Neuronal stem cell (in vitro differentiated cells): ENCODE measurements around the gene CXCL12.

Source experiments
- DNase-seq: peaks from one replicate; pipeline ENCODE4 v3.0.0-alpha.2; 2013; ENCODE audit warnings: low spot score
- H2AFZ ChIP-seq: one replicate; pipeline ENCODE4 v1.6.1; 2013; ENCODE audit warnings: mild to moderate bottlenecking, low read length, inconsistent platforms
- H2AK5ac ChIP-seq: 2 replicates; pipeline ENCODE4 v1.6.1; 2013; ENCODE audit warnings: low read depth, mild to moderate bottlenecking, inconsistent platforms, low read length, moderate library complexity, mixed read lengths
- H2BK120ac ChIP-seq: 2 replicates; pipeline ENCODE4 v1.6.1; 2013; ENCODE audit warnings: low read depth, mild to moderate bottlenecking, inconsistent platforms, low read length, moderate library complexity, mixed read lengths
- H2BK12ac ChIP-seq: one replicate; pipeline ENCODE4 v1.6.1; 2013; ENCODE audit warnings: low read length, inconsistent platforms
- H2BK15ac ChIP-seq: 2 replicates; pipeline ENCODE4 v1.6.1; 2013; ENCODE audit warnings: mild to moderate bottlenecking, low read length, inconsistent platforms, mixed read lengths
- H2BK5ac ChIP-seq: one replicate; pipeline ENCODE4 v1.6.1; 2013; ENCODE audit warnings: inconsistent platforms, mild to moderate bottlenecking, low read length, moderate library complexity
- H3K14ac ChIP-seq: one replicate; pipeline ENCODE4 v1.6.1; 2013; ENCODE audit warnings: low read length, inconsistent platforms
- H3K18ac ChIP-seq: 2 replicates; pipeline ENCODE4 v1.6.1; 2013; ENCODE audit warnings: low read length, inconsistent platforms
- H3K23ac ChIP-seq: 2 replicates; pipeline ENCODE4 v1.6.1; 2013; ENCODE audit warnings: low read depth, mild to moderate bottlenecking, mixed read lengths, low read length, inconsistent platforms; ENCODE audit not compliant: poor library complexity
- H3K27ac ChIP-seq: replicated peaks from 3 replicates; pipeline ENCODE4 v1.5.1; 2013; ENCODE audit warnings: low read length, inconsistent platforms
- H3K27me3 ChIP-seq, 3 experiments: 2 replicates each; pipeline ENCODE4 v1.6.1; 2013; ENCODE audit warnings: low read length in 3 of 3, mild to moderate bottlenecking in 2 of 3, inconsistent platforms in 1 of 3, low read depth in 1 of 3, mixed read lengths in 1 of 3, moderate library complexity in 1 of 3; ENCODE audit not compliant: control insufficient read depth in 3 of 3, insufficient read depth in 3 of 3
- H3K36me3 ChIP-seq, 2 donors: replicated peaks in 1 of 2; 2 replicates each; pipeline ENCODE4 v1.6.1; 2013; ENCODE audit warnings: low read length in 2 of 2; ENCODE audit not compliant: control insufficient read depth in 2 of 2, insufficient read depth in 2 of 2
- H3K4ac ChIP-seq: 2 replicates; pipeline ENCODE4 v1.6.1; 2013; ENCODE audit warnings: inconsistent platforms, mild to moderate bottlenecking, low read length, moderate library complexity
- H3K4me1 ChIP-seq, 2 donors: 1 replicate in 1 of 2; 2 replicates in 1 of 2; pipeline ENCODE4 v1.6.1; 2013; ENCODE audit warnings: low read length in 2 of 2, low read depth in 1 of 2; ENCODE audit not compliant: control insufficient read depth in 2 of 2, insufficient read depth in 1 of 2
- H3K4me2 ChIP-seq: one replicate; pipeline ENCODE4 v1.6.1; 2013; ENCODE audit warnings: mild to moderate bottlenecking, low read length, inconsistent platforms; ENCODE audit not compliant: insufficient read depth, poor library complexity, severe bottlenecking
- H3K4me3 ChIP-seq, 2 donors: 2 replicates each; pipeline ENCODE4 v1.5.1; 2013; ENCODE audit warnings: low read length in 2 of 2, mild to moderate bottlenecking in 2 of 2, inconsistent platforms in 1 of 2, moderate library complexity in 1 of 2
- H3K79me1 ChIP-seq: one replicate; pipeline ENCODE4 v1.6.1; 2013; ENCODE audit warnings: low read depth, mild to moderate bottlenecking, inconsistent platforms, low read length, moderate library complexity
- H3K9ac ChIP-seq: one replicate; pipeline ENCODE4 v1.6.1; 2013; ENCODE audit warnings: mild to moderate bottlenecking, low read depth, low read length, inconsistent platforms; ENCODE audit not compliant: poor library complexity
- H3K9me3 ChIP-seq, 2 donors: replicated peaks in 1 of 2; 2 replicates each; pipeline versions ENCODE3 to v1.6.1; 2013; ENCODE audit warnings: low read length in 2 of 2, mild to moderate bottlenecking in 2 of 2, inconsistent platforms in 1 of 2, low read depth in 1 of 2, mixed read lengths in 1 of 2, moderate library complexity in 1 of 2; ENCODE audit not compliant: control insufficient read depth in 2 of 2, insufficient read depth in 1 of 2
- H4K8ac ChIP-seq: one replicate; pipeline ENCODE4 v1.6.1; 2013; ENCODE audit warnings: low read depth, mild to moderate bottlenecking, inconsistent platforms, low read length, moderate library complexity
- H4K91ac ChIP-seq: one replicate; pipeline ENCODE4 v1.6.1; 2013; ENCODE audit warnings: low read length, low read depth, mild to moderate bottlenecking, inconsistent platforms; ENCODE audit not compliant: poor library complexity
- WGBS, 2 donors: extraction: QIAGEN DNeasy Blood & Tissue Kit; methylation state at CpG; one replicate each; pipeline ENCODE4 v1.1.7; 2013; ENCODE audit warnings: missing lambda C conversion rate in 2 of 2, mixed read lengths in 1 of 2; ENCODE audit not compliant: insufficient read length in 2 of 2, insufficient replicate concordance in 1 of 2; ENCODE audit errors: extremely low coverage in 2 of 2; 5-methylcytosine and 5-hydroxymethylcytosine counted together

Gene CXCL12

DNA sequence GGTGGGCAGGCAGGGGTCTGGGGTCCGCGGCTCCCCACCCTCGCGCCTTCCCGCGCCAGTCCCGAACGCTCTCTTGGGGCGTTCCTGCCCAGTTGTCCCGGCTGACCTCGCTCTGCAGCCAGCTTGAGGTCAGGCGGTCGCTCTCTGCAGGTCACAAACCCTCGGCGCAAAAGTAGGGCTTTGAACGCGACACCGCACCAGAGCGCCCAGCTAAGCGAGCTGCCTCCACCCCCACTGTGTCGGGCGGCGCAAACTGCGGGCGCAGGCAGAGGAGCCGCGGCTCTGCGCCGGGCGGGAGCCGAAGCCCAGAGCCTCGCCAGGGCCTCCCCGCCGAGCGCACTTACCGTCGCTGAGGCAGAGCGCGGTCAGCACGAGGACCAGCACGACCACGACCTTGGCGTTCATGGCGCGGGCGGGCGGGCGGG, 284 bp downstream of the CXCL12 start:
- H2BK15ac ChIP-seq = no peak overlapping the region
- H4K91ac ChIP-seq = no peak overlapping the region
- H3K9ac ChIP-seq = peak overlapping the region; percentile 79
- peak overlapping the region; percentile 63 for H3K23ac ChIP-seq
- H2BK5ac ChIP-seq = no peak overlapping the region
- H3K79me1 ChIP-seq = no peaks in the 10 kb centered on the region
- H3K27ac ChIP-seq = no peak overlapping the region
- H3K4me3 ChIP-seq = peak overlapping the region in 1 of 2 donors; percentile 71
- H3K36me3 ChIP-seq = no peaks in the 10 kb centered on the region
- H3K4me2 ChIP-seq = peak overlapping the region; percentile 93
- no peak overlapping the region for H2AK5ac ChIP-seq
- no peak overlapping the region for H3K14ac ChIP-seq
- H2AFZ ChIP-seq = no peak overlapping the region
- peak overlapping the region; percentile 88 for H3K18ac ChIP-seq
- peak overlapping the region; percentile 77 for H2BK120ac ChIP-seq
- no peak for DNase-seq
- no peak overlapping the region for H2BK12ac ChIP-seq
- no peak overlapping the region for H4K8ac ChIP-seq
- peaks cover 0 to 29% of the 10 kb centered on the region in 2 donors for H3K4me1 ChIP-seq
- no peak overlapping the region for H3K4ac ChIP-seq
- peaks cover 17 to 68% (median 42%) of the 10 kb centered on the region in 3 experiments for H3K27me3 ChIP-seq
- WGBS, 2 donors = no CpG with 5 or more reads among the region's 48 CpGs
- H3K9me3 ChIP-seq = no peaks in the 10 kb centered on the region

DNA sequence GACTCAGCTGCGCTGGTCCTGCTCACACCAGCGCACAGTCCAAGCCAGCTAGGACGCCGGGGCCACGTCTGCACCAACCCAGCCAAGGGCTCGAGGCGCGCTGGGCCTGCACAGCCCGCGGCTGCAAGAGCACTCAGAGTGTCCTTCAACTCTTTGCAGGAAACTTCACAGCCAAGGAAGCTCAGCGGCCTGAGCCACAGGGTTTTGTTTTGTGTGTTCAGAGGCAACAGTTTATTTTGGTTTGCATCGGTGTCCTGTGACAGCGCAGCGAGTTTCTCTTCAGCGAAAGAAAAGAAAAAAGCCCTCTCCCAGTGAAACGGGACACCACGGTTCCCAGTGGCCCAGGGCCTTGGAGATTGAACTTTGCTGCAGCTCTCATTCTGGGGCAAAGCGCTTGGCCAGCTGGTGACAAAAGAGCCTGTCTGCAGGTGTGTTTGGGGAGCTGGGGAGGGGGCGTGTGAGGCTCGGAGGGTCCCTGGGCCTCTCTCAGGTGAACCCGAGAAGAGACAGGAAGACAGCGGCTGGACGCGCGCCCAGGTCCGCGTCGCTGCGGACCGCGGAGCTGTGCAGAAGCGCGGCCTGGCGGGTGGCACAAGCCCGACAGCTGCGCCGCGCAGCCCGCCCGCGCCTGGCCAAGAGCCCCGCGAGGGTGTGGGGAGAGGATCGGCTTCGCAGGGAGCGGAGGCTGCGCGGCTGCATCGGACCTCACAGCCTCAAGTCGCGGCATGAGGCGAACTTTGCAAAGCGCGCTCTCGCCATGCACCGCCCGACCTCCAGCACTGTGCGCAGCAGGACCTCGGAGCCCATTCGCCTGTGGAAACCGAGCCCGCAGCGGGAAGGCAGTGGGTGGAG, 922 bp downstream of the CXCL12 start:
- no CpG with 5 or more reads among the region's 63 CpGs for WGBS, 2 donors
- H3K9me3 ChIP-seq = no peaks in the 10 kb centered on the region
- no peak overlapping the region for H3K4ac ChIP-seq
- peak overlapping the region; percentile 69 for H2BK15ac ChIP-seq
- no peak overlapping the region for H2BK12ac ChIP-seq
- H3K27me3 ChIP-seq = peaks cover 17 to 72% (median 40%) of the 10 kb centered on the region in 3 experiments
- H2AK5ac ChIP-seq = no peak overlapping the region
- no peak overlapping the region for H2BK120ac ChIP-seq
- H2BK5ac ChIP-seq = no peak overlapping the region
- no peak overlapping the region for H3K27ac ChIP-seq
- H3K36me3 ChIP-seq = no peaks in the 10 kb centered on the region
- H3K79me1 ChIP-seq = no peaks in the 10 kb centered on the region
- H2AFZ ChIP-seq = no peak overlapping the region
- no peak for DNase-seq
- H3K23ac ChIP-seq = peak overlapping the region; percentile 63
- H3K18ac ChIP-seq = peak overlapping the region; percentile 88
- H3K9ac ChIP-seq = peak overlapping the region; percentile 79
- H3K4me3 ChIP-seq = peak overlapping the region in 1 of 2 donors; percentile 71
- no peak overlapping the region for H4K91ac ChIP-seq
- peak overlapping the region; percentile 93 for H3K4me2 ChIP-seq
- H4K8ac ChIP-seq = no peak overlapping the region
- no peak overlapping the region for H3K14ac ChIP-seq
- peaks cover 0 to 29% of the 10 kb centered on the region in 2 donors for H3K4me1 ChIP-seq

DNA sequence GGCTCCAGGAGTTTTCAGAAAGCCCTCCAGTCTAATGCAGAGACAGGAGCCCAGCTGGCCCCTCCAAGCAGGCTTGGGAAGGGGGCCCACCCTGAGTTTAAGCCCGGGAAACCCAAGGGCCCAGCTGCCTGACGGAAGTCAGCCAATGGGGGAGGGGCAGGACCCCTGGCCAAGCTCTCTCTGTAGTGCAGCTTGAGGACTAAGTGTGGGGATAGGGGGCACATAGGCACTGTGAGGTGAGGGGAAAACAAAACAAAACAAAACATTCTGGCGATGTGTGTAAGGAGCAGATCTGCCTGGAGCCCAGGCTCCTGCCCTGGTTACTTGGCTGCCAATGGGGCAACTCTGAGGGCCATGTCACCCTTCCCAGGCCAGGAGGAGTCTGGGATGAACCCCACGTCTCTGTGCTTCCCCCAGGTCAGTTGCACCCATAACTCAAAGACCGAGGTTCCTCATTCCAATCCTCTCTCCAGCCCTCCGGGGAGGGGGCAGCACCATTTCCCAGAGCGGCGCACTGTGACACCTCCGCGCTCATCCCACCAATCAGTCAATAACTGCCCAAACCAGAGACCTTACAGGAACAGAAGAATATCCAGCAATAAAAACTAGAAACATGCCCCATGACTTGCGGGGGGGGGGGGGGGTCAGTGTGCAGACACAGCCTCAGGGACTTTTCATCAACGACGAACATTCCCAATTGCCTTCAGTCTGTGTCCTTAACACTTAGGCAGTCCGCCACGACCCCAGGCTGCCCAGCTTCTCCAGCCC, 1.7 kb downstream of the CXCL12 start:
- peaks cover 17 to 72% (median 40%) of the 10 kb centered on the region in 3 experiments for H3K27me3 ChIP-seq
- no peaks in the 10 kb centered on the region for H3K36me3 ChIP-seq
- no peak overlapping the region for H4K91ac ChIP-seq
- H2BK120ac ChIP-seq = no peak overlapping the region
- no peak overlapping the region for H3K4me3 ChIP-seq
- H3K18ac ChIP-seq = peak overlapping the region; percentile 84
- no peak overlapping the region for H3K27ac ChIP-seq
- H3K4me2 ChIP-seq = peak overlapping the region; percentile 93
- no peak overlapping the region for H2BK5ac ChIP-seq
- no peak overlapping the region for H3K23ac ChIP-seq
- no peak overlapping the region for H3K4ac ChIP-seq
- peak overlapping the region; percentile 69 for H2BK15ac ChIP-seq
- peak overlapping the region; percentile 79 for H3K9ac ChIP-seq
- H3K79me1 ChIP-seq = no peaks in the 10 kb centered on the region
- H2BK12ac ChIP-seq = no peak overlapping the region
- H2AK5ac ChIP-seq = no peak overlapping the region
- no CpG with 5 or more reads among the region's 15 CpGs for WGBS, 2 donors
- no peak for DNase-seq
- H3K4me1 ChIP-seq = peaks cover 0 to 29% of the 10 kb centered on the region in 2 donors
- no peak overlapping the region for H3K14ac ChIP-seq
- H2AFZ ChIP-seq = no peak overlapping the region
- no peaks in the 10 kb centered on the region for H3K9me3 ChIP-seq
- H4K8ac ChIP-seq = no peak overlapping the region
